HL-60 (cell line): Measurements from ENCODE around the gene ATG2B.

Experiments used
- CTCF ChIP-seq: IDR thresholded peaks from one replicate; pipeline ENCODE4 v1.5.1; 2011; ENCODE audit warnings: low read length, control low read depth, inconsistent platforms; ENCODE audit not compliant: insufficient read depth
- SPI1 ChIP-seq: IDR thresholded peaks from 2 replicates; pipeline ENCODE4 v1.6.1; 2012; ENCODE audit warnings: low read depth, mild to moderate bottlenecking, borderline replicate concordance

- TF ChIP-seq CTCF (no peak), SPI1 (no peak)
Observed at GRCh38 chr14:96229315-96229714, 133.8 kb downstream of the ATG2B start.
